HEK293 (cell line): ENCODE data around the gene TSTD2.

Experiments used
- CTCF ChIA-PET: fragments of 350-600 bp; formaldehyde crosslinking; extraction: SDS; loops from one replicate; lab custom pipeline; 2021; ENCODE audit warnings: antibody characterized with exemption; lab: Yijun Ruan, JAX
- POLR2A ChIA-PET: fragments of 300-600 bp; formaldehyde crosslinking; extraction: SDS; loops from one replicate; lab custom pipeline; 2020; ENCODE audit warnings: antibody characterized with exemption, inconsistent platforms; lab: Yijun Ruan, JAX
- H3K27ac ChIP-seq: fragments of 200-500 bp; sonication (Bioruptor generic); 2 replicates; pipeline ENCODE4 v1.5.1; 2014; ENCODE audit warnings: low read depth, low read length, control low read depth, inconsistent platforms; ENCODE audit errors: extremely low read depth
- H3K36me3 ChIP-seq, 2 experiments: fragments of 200-500 bp in 1 of 2; sonication (Bioruptor generic) in 1 of 2; 1 replicate in 1 of 2; 2 replicates in 1 of 2; pipeline ENCODE4 v1.5.1; 2014 to 2017; ENCODE audit warnings: inconsistent platforms in 2 of 2, low read length in 2 of 2; ENCODE audit not compliant: control insufficient read depth in 2 of 2, insufficient read depth in 1 of 2
- H3K4me1 ChIP-seq: fragments of 200-500 bp; sonication (Bioruptor generic); 2 replicates; pipeline ENCODE4 v1.5.1; 2014; ENCODE audit warnings: mild to moderate bottlenecking, low read length, inconsistent platforms; ENCODE audit not compliant: control insufficient read depth, insufficient read depth
- H3K4me3 ChIP-seq: 2 replicates; pipeline ENCODE4 v1.5.1; 2011; ENCODE audit warnings: low read depth, mild to moderate bottlenecking, control low read depth, low read length, moderate library complexity
- H3K9me3 ChIP-seq: fragments of 200-500 bp; sonication (Bioruptor generic); 2 replicates; pipeline ENCODE4 v1.5.1; 2014; ENCODE audit warnings: low read depth, low read length, inconsistent platforms; ENCODE audit not compliant: control insufficient read depth, insufficient read depth
- KLF10 ChIP-seq: fragments of 450-650 bp; IDR thresholded peaks from 2 replicates; pipeline ENCODE4 v1.5.1; 2018; ENCODE audit warnings: missing biosample characterization, mild to moderate bottlenecking, missing genetic modification characterization
- MYNN ChIP-seq: fragments of 450-650 bp; formaldehyde crosslinking; IDR thresholded peaks from 2 replicates; pipeline ENCODE4 v1.5.1; 2016; ENCODE audit warnings: missing biosample characterization, missing genetic modification characterization, borderline replicate concordance
- PRDM4 ChIP-seq: fragments of 450-650 bp; formaldehyde crosslinking; IDR thresholded peaks from 2 replicates; pipeline ENCODE4 v1.5.1; 2017; ENCODE audit warnings: missing biosample characterization, missing genetic modification characterization
- REPIN1 ChIP-seq: fragments of 450-650 bp; formaldehyde crosslinking; IDR thresholded peaks from 2 replicates; pipeline ENCODE4 v1.5.1; 2017; ENCODE audit warnings: missing biosample characterization, missing genetic modification characterization, low read depth
- SALL2 ChIP-seq: fragments of 450-650 bp; formaldehyde crosslinking; IDR thresholded peaks from 2 replicates; pipeline ENCODE4 v1.5.0; 2017; ENCODE audit warnings: missing biosample characterization, mild to moderate bottlenecking, missing genetic modification characterization, borderline replicate concordance
- SP3 ChIP-seq: fragments of 450-650 bp; formaldehyde crosslinking; IDR thresholded peaks from 2 replicates; pipeline ENCODE4 v1.5.1; 2016; ENCODE audit warnings: missing biosample characterization, missing genetic modification characterization
- ZBTB44 ChIP-seq: fragments of 450-650 bp; IDR thresholded peaks from 2 replicates; pipeline ENCODE4 v1.5.1; 2018; ENCODE audit warnings: missing biosample characterization, mild to moderate bottlenecking, missing genetic modification characterization
- ZBTB8A ChIP-seq: fragments of 450-650 bp; formaldehyde crosslinking; IDR thresholded peaks from 2 replicates; pipeline ENCODE4 v1.5.1; 2016; ENCODE audit warnings: missing biosample characterization, missing genetic modification characterization
- ZFHX2 ChIP-seq: fragments of 450-650 bp; formaldehyde crosslinking; conservative IDR thresholded peaks from 2 replicates; pipeline ENCODE4 v1.5.1; 2016; ENCODE audit warnings: missing biosample characterization, missing genetic modification characterization
- ZFP37 ChIP-seq: fragments of 450-650 bp; formaldehyde crosslinking; IDR thresholded peaks from 2 replicates; pipeline ENCODE4 v1.5.1; 2016; ENCODE audit warnings: missing biosample characterization, missing genetic modification characterization
- ZNF132 ChIP-seq: fragments of 450-650 bp; formaldehyde crosslinking; IDR thresholded peaks from 2 replicates; pipeline ENCODE4 v1.5.1; 2017; ENCODE audit warnings: missing biosample characterization, missing genetic modification characterization, borderline replicate concordance
- ZNF133 ChIP-seq: fragments of 450-650 bp; formaldehyde crosslinking; IDR thresholded peaks from 2 replicates; pipeline ENCODE4 v1.5.1; 2016; ENCODE audit warnings: missing biosample characterization, missing genetic modification characterization
- ZNF175 ChIP-seq: fragments of 450-650 bp; formaldehyde crosslinking; IDR thresholded peaks from 2 replicates; pipeline ENCODE4 v1.5.1; 2016; ENCODE audit warnings: missing biosample characterization, missing genetic modification characterization
- ZNF324 ChIP-seq: fragments of 450-650 bp; formaldehyde crosslinking; IDR thresholded peaks from 2 replicates; pipeline ENCODE4 v1.5.1; 2016; ENCODE audit warnings: missing biosample characterization, missing genetic modification characterization
- ZNF366 ChIP-seq: fragments of 450-650 bp; formaldehyde crosslinking; conservative IDR thresholded peaks from 2 replicates; pipeline ENCODE4 v1.5.1; 2016; ENCODE audit warnings: missing biosample characterization, missing genetic modification characterization
- ZNF426 ChIP-seq: fragments of 450-650 bp; formaldehyde crosslinking; IDR thresholded peaks from 2 replicates; pipeline ENCODE4 v1.5.1; 2017; ENCODE audit warnings: missing biosample characterization, missing genetic modification characterization, mild to moderate bottlenecking, inconsistent platforms, moderate library complexity
- ZNF488 ChIP-seq: fragments of 450-650 bp; formaldehyde crosslinking; IDR thresholded peaks from 2 replicates; pipeline ENCODE4 v1.5.1; 2016; ENCODE audit warnings: missing biosample characterization, missing genetic modification characterization
- ZNF510 ChIP-seq: fragments of 450-650 bp; formaldehyde crosslinking; IDR thresholded peaks from 2 replicates; pipeline ENCODE4 v1.5.1; 2018; ENCODE audit warnings: mild to moderate bottlenecking, missing genetic modification characterization, missing biosample characterization; ENCODE audit not compliant: insufficient replicate concordance
- ZNF521 ChIP-seq: fragments of 450-650 bp; formaldehyde crosslinking; IDR thresholded peaks from 2 replicates; pipeline ENCODE4 v1.5.1; 2017; ENCODE audit warnings: missing biosample characterization, mild to moderate bottlenecking, missing genetic modification characterization
- ZNF555 ChIP-seq: fragments of 450-650 bp; formaldehyde crosslinking; conservative IDR thresholded peaks from 2 replicates; pipeline ENCODE4 v1.5.1; 2017; ENCODE audit warnings: missing biosample characterization, mild to moderate bottlenecking, missing genetic modification characterization, inconsistent platforms
- ZNF561 ChIP-seq: fragments of 450-650 bp; IDR thresholded peaks from 2 replicates; pipeline ENCODE4 v1.5.1; 2018; ENCODE audit warnings: missing biosample characterization, missing genetic modification characterization, borderline replicate concordance
- ZNF658 ChIP-seq: fragments of 450-650 bp; formaldehyde crosslinking; IDR thresholded peaks from 2 replicates; pipeline ENCODE4; 2016; ENCODE audit warnings: missing biosample characterization, missing genetic modification characterization
- ZNF792 ChIP-seq: fragments of 450-650 bp; formaldehyde crosslinking; IDR thresholded peaks from 2 replicates; pipeline ENCODE4 v1.5.1; 2016; ENCODE audit warnings: missing biosample characterization, missing genetic modification characterization
- ZNF837 ChIP-seq: fragments of 450-650 bp; formaldehyde crosslinking; IDR thresholded peaks from 2 replicates; pipeline ENCODE4 v1.5.1; 2016; ENCODE audit warnings: missing biosample characterization, missing genetic modification characterization
- TF ChIP-seq, protein P1 (sequence below): fragments of 450-650 bp; formaldehyde crosslinking; IDR thresholded peaks from 2 replicates; pipeline ENCODE4 v1.5.1; 2016; ENCODE audit warnings: missing biosample characterization, missing genetic modification characterization

The TSTD2 gene

DNA sequence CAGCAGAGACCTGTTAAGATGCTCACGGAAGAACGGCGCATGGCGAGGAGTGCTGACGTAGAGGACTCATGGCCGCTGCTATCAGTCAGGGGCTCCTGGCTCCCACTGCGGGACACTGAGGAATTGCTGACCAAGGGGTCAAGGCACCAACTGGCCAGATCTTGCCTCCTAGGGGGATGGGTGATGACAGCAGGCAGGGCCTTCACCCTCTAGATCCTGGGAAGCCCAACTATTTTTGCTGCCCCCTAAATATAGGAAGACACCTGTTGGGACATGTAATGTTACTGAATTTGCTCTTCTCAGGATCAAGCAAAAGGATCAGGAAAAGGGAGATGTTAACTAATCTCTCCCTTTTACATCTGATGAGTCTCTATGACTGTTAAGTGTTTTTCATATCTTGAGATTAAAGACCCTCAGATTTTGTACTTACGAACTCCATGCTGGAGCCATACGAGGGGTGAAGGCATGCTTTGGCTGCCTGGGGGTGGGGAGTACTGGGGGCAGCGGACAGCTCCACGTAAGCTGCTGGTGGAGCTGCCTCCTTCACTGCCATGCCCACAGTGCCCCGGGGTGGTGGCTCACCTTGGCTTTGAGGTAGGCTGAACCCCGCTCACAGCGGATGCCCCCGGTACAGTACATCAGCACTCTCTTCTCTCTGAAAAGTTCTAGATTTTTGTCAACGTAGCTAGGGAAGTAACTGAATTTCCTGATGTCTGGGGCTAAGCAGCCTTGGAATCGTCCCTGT is 28.1 kb downstream of the TSTD2 start:
- ChIA-PET POLR2A (no interaction called here), CTCF (no interaction called here)
- Histone ChIP-seq H3K9me3 (no peaks in the 10 kb centered on the region), H3K27ac (no peak overlapping the region), H3K4me1 (no peaks in the 10 kb centered on the region), H3K4me3 (no peak overlapping the region), H3K36me3 (peaks cover 4 to 77% of the 10 kb centered on the region in 2 experiments; a peak in 2 of 3 replicates)
- TF ChIP-seq, protein P1, sequence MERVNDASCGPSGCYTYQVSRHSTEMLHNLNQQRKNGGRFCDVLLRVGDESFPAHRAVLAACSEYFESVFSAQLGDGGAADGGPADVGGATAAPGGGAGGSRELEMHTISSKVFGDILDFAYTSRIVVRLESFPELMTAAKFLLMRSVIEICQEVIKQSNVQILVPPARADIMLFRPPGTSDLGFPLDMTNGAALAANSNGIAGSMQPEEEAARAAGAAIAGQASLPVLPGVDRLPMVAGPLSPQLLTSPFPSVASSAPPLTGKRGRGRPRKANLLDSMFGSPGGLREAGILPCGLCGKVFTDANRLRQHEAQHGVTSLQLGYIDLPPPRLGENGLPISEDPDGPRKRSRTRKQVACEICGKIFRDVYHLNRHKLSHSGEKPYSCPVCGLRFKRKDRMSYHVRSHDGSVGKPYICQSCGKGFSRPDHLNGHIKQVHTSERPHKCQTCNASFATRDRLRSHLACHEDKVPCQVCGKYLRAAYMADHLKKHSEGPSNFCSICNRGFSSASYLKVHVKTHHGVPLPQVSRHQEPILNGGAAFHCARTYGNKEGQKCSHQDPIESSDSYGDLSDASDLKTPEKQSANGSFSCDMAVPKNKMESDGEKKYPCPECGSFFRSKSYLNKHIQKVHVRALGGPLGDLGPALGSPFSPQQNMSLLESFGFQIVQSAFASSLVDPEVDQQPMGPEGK (tag by site-specific recombination): no peak
- TF ChIP-seq REPIN1 (tag by site-specific recombination) (no peak), ZNF426 (no peak), ZFHX2 (tag by site-specific recombination) (no peak), MYNN (tag by site-specific recombination) (no peak)

DNA sequence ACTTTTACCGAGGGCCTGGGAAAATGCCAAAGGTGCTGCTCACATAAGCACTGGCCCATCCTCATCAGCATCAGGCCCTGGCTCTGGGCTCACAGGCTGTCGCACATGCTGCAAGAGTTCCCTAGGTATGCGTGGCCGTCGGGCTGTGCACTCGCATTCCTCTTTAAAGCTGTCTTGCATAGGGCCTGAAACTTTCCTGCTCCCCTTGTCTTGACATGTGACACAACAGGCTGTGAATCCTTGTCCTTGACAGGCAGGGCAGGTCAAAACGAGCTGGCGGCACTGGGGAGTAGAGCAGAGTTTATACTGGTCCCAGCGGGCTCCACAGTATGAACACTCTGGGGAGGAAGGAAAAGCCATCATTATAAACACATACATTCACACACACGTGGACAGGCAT is 30.7 kb downstream of the TSTD2 start:
- Histone ChIP-seq H3K36me3 (peaks cover 4 to 76% of the 10 kb centered on the region in 2 experiments; a peak in 2 of 3 replicates), H3K27ac (no peak overlapping the region)
- TF ChIP-seq ZNF792 (tag by site-specific recombination) (no peak), ZNF132 (no peak), ZNF521 (tag by site-specific recombination) (no peak), ZNF510 (no peak), KLF10 (no peak), ZBTB8A (no peak), ZNF366 (no peak), ZBTB44 (tag by site-specific recombination) (no peak), ZNF133 (tag by site-specific recombination) (no peak), ZNF555 (no peak), ZNF658 (tag by site-specific recombination) (no peak), ZNF175 (tag by site-specific recombination) (no peak), ZNF488 (tag by site-specific recombination) (no peak), SALL2 (tag by site-specific recombination) (no peak), ZFP37 (no peak), SP3 (tag by site-specific recombination) (no peak), ZNF324 (no peak), ZNF561 (tag by site-specific recombination) (no peak), ZNF837 (tag by site-specific recombination) (no peak), PRDM4 (no peak)
- TF ChIP-seq, all 188 proteins: peak for 0
- ChIA-PET CTCF (interaction anchor here (0.6 to 2.1 kb wide), 6 partner anchors 13 to 746 kb away, joined by 3 to 13 read pairs (median 6); no protein-coding TSS in a partner anchor), POLR2A (interaction anchor here (0.5 kb wide), 1 partner anchor 31 kb away, joined by 3 read pairs; the partner anchor contains the start of gene TSTD2)
- H3K4me1 ChIP-seq: no peaks in the 10 kb centered on the region
- H3K4me3 ChIP-seq: no peak overlapping the region
- no peaks in the 10 kb centered on the region for H3K9me3 ChIP-seq
